HG02571 (cell line): ENCODE data around the gene LRRC42.
"Not testable (repeated sequence)": the region's sequence is repeated elsewhere in the genome, so short reads cannot be mapped to it uniquely, and the experiment has no call there.

ENCODE experiments used
- ATAC-seq: cut with Tn5 transposase; IDR thresholded peaks from one replicate; pipeline ENCODE4 v1.9.1; 2021; ENCODE audit warnings: mild to moderate bottlenecking, moderate library complexity; ENCODE audit not compliant: unreplicated experiment

Gene LRRC42

DNA sequence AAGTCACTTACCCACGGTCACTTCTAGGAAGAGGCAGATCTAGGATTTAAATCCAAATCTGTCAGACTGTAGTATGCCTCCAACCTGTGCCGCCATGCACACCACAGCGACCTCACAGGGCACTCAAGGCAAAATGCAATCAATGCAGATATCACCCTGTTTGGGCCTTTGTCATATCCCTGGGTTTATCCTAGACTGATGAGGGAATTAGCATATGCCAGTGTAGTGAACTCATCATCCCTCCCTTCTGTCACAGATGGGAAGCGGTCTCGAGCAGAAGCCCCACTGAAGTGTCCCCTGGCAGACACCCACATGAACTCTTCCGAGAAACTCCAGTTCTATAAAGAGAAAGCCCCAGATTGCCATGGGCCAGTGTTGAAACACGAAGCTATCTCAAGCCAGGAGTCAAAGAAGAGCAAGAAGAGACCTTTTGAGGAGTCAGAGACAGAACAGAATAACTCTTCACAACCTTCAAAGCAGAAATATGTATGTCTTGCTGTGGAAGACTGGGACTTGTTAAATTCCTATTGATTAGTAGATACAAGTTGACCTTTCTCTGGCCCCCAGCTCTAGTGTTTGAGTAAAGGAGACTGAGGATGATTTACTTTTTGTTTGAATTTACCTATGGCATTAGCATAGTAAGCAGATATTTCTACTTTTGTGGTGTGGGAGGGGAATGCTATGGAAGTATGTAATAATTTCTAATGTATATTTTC is 21.4 kb downstream of the LRRC42 start:
- no peak for ATAC-seq

DNA sequence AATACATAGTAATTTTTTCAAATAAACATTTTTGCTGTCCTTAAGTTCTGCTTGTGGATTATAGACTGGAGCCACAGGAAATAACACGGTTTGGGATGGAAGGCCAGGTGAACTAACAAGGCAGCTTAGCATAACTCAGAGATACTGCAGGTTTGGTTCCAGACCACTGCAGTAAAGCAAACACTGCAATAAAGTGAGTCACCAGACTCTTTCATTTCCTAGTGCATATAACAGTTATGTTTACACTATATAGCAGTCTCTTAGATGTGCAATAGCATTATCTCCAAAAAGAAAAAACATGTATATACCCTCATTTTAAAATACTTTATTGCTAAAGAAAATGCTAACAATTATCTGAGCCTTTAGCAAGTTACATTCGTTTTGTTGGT is 22.0 kb downstream of the LRRC42 start:
- no peak for ATAC-seq

DNA sequence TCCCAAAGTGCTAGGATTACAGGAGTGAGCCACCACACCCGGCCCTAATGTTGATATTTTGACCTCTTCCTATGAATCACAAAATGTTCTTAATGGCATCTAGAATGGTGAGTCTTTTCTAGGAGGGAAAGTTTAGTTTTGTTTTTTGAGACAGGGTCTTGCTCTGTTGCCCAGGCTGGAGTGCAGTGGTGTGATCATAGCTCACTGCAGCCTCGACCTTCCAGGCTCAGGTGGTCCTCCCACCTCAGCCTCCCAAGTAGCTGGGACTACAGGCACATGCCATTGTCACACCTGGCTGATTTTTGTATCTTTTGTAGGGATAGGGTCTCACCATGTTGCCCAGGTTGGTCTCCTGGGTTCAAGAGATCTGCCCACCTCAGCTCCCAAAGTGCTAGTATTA is 23.2 kb downstream of the LRRC42 start:
- ATAC-seq = not testable (repeated sequence)

DNA sequence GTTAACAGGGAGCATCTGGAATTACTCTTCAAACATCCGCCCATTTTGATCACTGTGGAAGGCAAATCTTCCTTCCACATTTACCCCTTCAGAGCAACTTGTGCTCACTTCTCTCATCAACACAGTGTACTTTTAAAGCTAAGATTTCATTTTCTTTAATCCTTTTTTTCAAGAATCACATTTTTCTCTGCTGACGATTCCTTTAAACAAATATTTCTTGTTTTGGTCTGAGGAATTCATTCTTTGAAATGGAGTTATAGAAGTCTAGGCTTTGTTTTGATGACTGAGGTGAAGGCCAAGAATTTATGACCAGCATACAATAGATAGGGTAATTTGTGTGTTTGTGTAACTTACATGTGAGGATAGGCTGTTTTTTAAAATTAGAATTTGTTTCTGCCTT is 25.6 kb downstream of the LRRC42 start:
- ATAC-seq = no peak

DNA sequence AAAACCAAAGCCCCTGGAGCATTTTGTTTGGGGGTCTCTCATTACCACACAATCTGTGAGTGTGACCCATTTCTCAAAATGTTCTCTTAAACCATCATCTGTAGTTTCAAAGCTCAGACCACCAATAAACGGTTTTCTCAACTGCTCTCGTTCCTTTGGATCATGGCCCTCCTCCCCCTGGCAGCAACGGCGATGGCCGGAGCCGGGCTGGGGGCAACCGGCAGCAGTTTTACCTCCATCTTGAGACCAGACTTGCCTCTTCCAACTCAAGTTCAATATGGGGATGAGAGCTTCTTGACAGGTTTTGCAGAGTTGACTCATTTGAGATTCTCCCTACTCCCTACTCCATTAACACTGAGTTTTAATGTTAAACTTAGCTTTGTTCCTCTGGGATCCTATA is 29.7 kb downstream of the LRRC42 start:
- ATAC-seq = no peak

DNA sequence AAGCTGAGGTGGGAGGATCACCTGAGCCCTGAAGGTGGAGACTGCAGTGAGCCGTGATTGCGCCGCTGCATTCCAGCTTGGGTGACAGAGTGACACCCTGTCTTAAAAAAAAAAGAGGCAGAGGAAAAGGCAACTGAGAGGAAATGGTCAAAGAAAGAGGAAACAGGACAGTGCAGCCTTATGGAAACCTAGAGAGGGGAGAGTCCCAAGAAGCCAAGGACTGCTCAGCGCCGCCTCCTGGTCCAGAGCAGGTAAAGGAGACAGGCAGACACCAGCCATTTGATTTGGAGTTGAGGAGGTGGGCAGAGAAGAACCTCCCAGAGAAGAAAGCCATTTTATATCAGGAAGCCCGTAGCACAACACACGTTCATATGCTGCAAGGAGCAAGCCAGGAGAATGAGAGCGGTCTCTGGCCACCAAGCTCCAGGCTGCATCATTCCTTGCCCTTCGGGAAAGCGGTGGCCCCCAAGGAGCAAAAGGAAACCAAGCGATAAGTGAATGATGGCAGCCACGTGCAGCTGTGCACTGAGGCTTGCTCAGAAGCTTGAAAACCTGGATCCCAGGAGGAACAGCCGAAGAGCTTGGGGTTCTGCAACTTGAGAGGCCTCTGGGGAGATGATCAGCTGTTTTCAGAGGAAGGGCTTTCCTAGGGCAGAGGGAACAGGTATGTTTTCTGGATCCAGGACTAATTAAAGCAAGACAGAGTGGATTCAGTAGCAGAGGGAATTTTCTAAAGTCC is 33.7 kb downstream of the LRRC42 start:
- no peak for ATAC-seq

DNA sequence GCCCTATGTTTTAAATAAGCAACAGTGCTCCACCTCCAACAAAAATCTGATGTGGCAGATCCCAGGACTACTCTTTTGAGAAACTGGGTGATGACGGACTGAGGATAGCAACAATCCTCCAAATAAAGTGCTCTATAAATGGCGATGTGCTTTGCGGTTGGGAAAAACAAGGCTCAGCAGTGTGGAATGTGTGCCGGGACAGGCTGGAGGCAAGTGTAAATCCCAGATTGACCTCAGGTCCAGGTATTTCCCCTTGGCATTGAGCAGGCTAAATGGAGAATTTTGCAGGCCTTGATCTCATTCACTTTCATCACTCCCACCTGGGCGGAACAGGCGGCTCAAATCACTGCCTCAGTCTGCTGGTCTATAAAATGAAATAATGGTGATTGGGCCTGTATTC is 35.1 kb downstream of the LRRC42 start:
- ATAC-seq = no peak

DNA sequence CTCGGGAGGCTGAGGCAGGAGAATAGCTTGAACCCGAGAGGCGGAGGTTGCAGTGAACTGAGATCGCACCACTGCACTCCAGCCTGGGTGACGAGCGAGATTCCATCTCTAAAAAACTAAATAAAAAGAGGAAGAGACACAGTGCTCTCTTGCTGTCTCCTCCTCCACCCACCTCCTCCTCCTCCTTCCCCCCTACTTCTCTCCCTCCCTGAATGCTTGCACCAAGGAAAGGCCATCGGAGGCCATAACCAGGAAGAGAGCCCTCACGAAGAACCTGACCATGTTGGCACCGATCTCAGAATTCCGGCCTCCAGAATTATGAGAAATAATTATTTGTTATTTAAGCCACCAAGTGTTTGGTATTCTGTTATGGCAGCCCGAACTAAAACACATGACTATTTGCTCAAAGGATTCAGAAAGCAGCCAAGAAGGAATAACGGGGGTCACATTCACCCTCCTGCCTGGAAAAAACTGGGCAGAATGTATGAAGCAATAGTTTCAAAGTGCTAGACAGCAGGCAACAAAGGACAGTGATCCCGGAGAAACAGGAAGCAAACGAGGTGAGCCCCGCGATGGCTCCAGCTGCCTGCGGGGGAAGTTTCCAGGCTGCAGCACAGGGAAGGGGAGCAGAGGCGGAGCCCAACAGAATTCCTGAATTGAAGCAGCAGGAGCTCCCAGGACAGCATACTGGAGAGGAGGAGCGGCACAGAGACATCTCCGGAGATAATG is 36.0 kb downstream of the LRRC42 start:
- no peak for ATAC-seq

DNA sequence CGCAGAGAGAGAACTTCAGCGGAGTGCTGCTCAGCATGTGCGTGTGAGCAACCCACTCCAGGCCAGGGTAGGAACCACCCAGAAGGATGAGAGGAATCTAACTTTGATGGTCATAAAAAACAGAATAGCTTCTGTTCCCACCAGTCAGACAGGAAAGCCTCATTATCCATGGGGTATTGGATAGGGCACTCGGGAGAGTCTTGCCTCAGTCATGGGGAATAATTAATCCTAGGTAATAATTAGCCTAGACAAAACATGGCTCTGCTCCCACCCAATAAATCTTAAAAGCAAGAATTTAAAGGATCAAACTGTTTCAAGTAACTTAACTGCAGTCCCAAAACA is 36.6 kb downstream of the LRRC42 start:
- no peak for ATAC-seq

DNA sequence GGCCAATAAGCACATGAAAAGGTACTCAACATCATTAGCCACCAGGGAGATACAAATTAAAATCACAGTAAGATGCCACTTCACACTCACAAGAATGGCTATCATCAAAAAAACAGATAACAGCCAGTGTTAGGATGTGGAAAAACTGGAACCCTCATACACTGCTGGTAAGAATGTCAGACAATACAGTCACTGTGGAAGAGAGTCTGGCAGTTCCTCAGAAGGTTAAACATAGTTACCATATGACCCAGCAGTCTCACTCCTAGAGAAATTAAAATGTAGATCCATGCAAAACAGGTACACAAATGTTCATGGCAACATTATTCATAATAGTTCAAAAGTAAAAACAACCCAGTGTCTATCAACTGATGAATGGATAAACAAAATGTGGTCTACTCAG is 38.6 kb downstream of the LRRC42 start:
- no peak for ATAC-seq

DNA sequence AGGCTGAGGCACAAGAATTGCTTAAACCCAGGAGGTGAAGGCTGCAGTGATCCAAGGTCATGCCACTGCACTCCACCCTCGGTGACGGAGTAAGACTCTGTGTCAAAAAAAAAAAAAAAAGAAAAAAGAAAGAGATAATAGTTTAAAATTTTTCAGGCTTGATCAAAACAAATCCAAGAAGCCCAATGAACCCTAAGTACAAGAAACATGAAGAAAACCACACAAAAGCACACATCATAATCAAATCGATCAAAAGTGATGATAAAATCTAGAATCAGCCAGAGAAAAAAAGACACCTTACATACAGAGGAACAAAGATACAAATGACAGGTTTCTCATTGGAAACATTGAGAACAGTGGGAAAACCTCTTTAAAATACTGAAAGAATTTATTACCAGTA is 40.3 kb downstream of the LRRC42 start:
- no peak for ATAC-seq

DNA sequence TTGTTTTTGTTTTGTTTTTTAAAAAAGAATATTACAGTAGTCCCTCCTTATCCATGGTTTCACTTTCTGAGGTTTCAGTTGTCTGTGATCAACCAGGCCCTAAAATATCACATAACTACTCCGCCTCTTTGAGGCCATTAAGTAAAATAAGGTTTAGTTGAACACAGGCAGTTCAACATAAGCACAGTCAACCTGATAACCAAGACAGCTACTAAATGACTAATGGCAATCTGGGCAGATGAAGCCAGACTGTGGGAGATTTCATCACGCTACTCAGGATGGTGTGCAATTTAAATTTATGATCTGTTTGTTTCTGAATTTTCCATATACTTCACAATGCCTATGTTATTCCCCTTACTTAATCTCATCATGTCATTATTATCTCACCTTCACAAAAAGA is 41.7 kb downstream of the LRRC42 start:
- no peak for ATAC-seq

DNA sequence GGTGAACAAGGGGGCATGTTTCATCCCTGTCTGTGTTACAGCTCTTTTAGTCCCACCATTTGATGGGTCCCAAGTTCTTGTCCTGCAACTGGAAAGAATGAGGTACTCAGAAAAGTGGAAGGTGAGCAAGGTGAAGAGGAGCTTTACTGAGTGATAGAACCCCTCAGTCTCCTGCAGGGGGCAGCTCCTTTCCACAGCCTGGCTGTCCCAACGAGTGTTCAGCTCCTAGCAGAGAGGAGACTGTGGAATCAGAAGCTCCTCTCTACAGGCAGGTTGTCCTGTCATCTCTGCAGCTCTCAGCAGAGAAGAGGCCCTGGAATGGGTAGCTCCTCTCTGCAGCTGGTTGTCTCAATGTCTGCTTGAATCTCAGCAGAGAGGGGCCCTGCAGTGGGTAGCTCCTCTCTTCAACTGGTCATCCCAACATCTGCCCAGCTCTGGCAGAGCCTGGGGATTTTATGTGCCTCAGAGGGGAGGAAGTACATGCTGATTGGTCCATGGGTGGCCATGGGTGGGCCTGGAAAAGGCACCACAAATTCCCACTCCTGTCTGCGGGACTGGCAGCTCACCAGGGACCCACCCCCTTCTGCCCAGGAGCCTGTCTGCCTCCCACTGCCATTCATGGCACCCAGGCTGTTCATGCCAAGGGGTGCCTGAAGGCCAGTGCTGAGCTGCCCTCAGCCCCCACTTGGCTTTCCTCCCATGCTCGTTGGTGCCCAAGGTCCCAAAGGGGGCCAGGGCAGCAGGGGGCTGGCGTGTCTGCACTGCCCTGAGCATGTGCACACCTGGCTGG is 46.1 kb downstream of the LRRC42 start:
- ATAC-seq = no peak

DNA sequence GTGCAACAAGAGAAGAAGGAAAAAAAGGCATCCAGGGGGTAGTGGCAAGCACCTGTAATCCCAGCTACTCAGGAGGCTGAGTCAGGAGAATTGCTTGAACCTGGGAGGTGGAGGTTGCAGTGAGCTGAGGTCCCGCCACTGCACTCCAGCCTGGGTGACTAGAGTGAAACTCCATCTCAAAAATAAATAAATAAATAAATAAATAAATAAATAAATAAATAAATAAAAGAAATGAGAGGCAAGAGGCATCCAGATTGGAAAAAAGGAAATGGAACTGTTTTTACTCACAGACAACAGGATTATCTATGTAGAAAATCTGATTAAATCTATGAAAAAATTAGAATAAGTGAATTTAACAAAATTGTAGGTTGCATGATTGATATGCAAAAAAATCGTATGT is 48.4 kb downstream of the LRRC42 start:
- not testable (repeated sequence) for ATAC-seq

DNA sequence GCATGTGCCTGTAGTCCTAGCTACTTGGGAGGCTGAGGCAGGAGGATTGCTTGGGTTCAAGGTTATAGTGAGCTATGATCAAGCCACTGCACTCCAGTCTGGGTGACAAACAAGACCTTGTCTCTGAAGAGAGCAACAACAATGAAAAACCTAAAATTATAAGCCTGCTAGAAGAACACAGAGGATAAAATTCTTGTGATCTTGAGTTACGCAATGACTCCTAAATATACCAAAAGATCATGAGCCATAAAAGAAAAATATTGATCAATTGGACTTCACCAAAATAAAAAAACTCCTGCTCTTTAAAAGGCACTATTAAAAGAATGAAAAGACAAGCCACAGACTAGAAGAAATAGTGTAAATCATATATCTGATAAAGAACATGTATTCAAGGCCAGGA is 49.5 kb downstream of the LRRC42 start:
- ATAC-seq = no peak

DNA sequence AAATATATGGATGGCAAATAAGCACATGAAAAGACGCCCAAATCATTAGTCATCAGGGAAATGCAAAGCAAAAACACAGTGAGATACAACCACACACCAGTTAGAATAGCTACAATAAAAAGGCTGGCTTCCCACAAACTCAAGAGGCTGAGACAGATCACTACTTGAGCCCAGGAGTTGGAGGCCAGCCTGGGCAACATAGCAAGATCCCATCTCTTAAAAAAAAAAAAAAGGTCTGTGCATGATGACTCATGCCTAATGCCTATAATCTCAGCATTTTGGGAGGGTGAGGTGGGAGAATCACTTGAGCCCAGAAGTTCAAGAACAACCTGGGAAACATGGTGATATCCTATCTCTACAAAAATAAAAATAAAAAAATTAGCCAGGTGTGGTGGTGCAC is 52.1 kb downstream of the LRRC42 start:
- no peak for ATAC-seq

DNA sequence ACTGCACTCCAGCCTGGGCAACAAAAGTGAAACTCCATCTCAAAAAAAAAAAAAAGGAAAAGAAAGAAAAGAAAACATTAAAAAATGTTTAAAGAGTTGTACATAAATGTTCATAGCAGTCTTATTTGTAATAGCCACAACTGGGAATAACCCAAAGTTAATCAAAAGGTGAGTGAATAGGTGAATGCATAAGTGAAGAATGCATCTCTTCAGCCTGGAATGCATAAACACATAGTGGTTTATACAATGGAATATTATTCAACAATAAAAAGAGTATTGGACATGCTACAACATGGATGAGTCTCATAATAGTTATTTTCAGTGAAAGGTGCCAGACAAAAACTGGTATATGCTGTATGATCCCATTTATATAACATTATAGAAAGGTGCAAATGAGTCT is 53.8 kb downstream of the LRRC42 start:
- ATAC-seq = no peak

DNA sequence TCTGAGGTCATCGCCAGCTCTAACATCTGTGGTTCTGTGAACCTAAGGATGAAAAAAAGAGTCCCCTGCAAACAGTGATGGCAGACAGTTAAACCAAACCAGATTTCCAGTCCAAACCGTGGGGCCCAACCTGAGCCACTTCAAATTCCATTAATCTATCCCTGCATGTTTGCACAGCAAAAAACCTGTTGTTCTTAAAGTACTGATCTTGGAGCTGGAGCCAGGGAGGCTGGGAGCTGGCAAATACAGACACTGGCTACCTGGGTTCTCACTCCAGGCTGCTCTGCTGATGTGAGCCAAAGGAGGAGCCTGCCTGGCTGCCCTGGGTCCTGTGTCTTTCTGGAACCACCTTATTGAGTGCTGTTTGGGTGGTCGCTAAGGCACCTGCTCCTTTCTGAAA is 55.4 kb downstream of the LRRC42 start:
- ATAC-seq = no peak

DNA sequence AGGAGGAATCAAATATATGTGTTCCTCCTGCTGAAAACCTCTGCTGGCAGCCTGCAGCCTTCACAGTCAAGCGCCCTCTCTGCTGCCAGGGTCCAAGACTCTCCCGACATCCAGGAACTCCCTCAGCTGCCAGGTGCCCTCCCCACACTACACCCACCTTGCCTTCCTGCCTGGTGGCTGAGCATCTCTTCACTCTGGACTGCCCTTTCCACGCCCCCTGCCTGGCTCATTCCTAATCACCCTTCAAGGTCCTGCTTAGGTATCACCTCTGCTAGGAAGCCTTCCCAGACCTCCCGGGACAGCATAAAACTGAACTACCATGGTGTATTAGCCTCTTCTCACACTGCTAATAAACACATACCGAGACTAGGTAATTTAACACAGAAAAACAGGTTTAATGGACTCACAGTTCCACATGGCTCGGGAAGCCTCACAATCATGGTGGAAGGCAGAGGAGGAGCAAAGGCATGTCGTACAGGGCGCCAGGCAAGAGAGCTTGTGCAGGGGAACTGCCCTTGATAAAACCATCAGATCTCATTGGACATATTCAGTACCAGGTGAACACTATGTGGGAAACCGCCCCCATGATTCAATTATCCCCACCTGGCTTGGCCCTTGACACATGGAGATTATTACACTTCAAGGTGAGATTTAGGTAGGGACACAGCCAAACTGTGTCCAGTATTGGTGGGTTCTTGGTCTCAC is 56.5 kb downstream of the LRRC42 start:
- no peak for ATAC-seq

DNA sequence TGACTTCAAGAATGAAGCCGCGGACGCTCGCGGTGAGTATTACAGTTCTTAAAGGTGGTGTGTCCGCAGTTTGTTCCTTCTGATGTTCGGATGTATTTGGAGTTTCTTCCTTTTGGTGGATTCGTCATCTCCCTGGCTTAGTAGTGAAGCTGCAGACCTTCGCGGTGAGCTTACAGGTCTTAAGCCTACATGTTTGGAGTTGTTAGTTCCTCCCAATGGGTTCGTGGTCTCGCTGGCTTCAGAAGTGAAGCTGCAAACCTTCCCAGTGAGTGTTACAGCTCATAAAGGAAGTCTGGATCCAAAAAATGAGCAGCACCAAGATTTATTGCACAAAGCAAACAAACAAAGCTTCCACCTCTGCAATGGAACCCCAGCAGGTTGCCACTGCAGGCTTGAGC is 57.1 kb downstream of the LRRC42 start:
- no peak for ATAC-seq
